Progenitor cell of endocrine pancreas (in vitro differentiated cells): ENCODE data around the gene PLCB4. TPM values are rescaled to one million over a fixed set of nuclear protein-coding genes. Genes with fewer than 3 reads are reported as not detected.

Source experiments
- DNase-seq: peaks from one replicate; pipeline ENCODE4 v3.0.0; 2021; ENCODE audit warnings: low spot score; ENCODE audit not compliant: unreplicated experiment
- H3K27ac Mint-ChIP-seq: 2 replicates; pipeline ENCODE4 v1.8.0; 2021; ENCODE audit warnings: mild to moderate bottlenecking, moderate library complexity, mixed read lengths
- H3K27me3 Mint-ChIP-seq: 2 replicates; pipeline ENCODE4 v1.8.0; 2021; ENCODE audit warnings: mixed read lengths
- H3K36me3 Mint-ChIP-seq: 2 replicates; pipeline ENCODE4 v1.8.0; 2022; ENCODE audit warnings: mixed read lengths; ENCODE audit not compliant: insufficient read depth
- H3K4me1 Mint-ChIP-seq: 2 replicates; pipeline ENCODE4 v1.8.0; 2021; ENCODE audit warnings: low read depth, mixed read lengths
- H3K4me3 Mint-ChIP-seq: 2 replicates; pipeline ENCODE4 v1.8.0; 2021; ENCODE audit warnings: low read depth, mild to moderate bottlenecking, moderate library complexity, mixed read lengths
- H3K9me3 Mint-ChIP-seq: 2 replicates; pipeline ENCODE4 v1.8.0; 2021; ENCODE audit warnings: low read depth, mixed read lengths
- CTCF ChIP-seq: fragments of 200-600 bp; sonication (generic); IDR thresholded peaks from one replicate; pipeline ENCODE4 v1.5.0; 2021; ENCODE audit warnings: antibody characterized with exemption, mild to moderate bottlenecking; ENCODE audit not compliant: unreplicated experiment
- total RNA-seq: library from RNA; stranded (reverse); gene quantifications from 2 replicates; pipeline ENCODE4 v1.2.1, GENCODE V29; 2021

The PLCB4 gene
- total RNA-seq, 1 donor from 2014 or later, result 17.2 TPM

GRCh38 chr20:9368893-9369292, 300.0 kb downstream of the PLCB4 start:
- H3K36me3 Mint-ChIP-seq, result peaks cover 1% of the 10 kb centered on the region
- H3K9me3 Mint-ChIP-seq, result no peaks in the 10 kb centered on the region
- no peak overlapping the region for H3K4me3 Mint-ChIP-seq
- no peak overlapping the region for H3K27ac Mint-ChIP-seq
- no peaks in the 10 kb centered on the region for H3K4me1 Mint-ChIP-seq
- TF ChIP-seq CTCF, result no peak
- no peaks in the 10 kb centered on the region for H3K27me3 Mint-ChIP-seq
- DNase-seq, result no peak

DNA sequence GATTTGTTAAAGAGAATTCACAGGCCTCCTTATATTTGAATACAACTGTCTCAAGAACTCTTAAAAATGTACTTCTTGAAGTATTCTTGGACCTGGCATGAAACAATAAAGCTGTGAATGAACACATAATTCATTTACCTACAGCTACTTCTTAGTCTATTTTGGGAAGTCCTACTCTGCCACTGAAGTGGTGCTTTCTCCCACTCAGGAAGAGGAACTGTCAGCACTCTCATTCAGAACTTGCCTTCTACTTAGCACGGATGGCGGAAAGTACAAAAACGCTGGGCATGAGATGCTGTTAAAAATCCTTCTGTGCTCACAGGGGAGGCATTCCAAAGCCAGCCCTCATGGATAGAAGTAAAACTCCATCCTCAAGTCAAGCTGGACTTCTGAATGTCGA, 300.7 kb downstream of the PLCB4 start:
- no peak overlapping the region for H3K4me3 Mint-ChIP-seq

DNA sequence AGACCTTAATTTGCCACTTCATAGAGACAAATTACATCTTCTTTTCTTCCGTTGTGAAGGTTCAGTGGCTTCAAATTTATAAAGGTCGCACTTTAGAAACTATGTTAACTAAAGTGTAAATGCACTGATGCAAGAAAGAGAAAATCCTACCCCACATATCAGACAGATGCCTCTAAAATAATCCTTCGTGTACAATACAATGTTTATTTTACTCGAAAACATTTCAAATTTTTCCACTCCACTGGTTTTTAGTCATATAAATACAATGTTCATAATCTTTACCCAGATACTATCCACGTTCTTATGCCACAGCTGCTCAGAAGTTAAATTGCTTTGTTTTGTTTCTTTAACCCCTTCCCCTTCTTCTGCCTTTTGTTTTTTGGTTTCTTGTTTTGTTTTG, 305.2 kb downstream of the PLCB4 start:
- Mint-ChIP-seq H3K4me1 (peaks cover 2% of the 10 kb centered on the region), H3K4me3 (no peak overlapping the region), H3K27ac (no peak overlapping the region), H3K9me3 (no peaks in the 10 kb centered on the region), H3K27me3 (no peaks in the 10 kb centered on the region), H3K36me3 (no peaks in the 10 kb centered on the region)
- no peak for DNase-seq
- TF ChIP-seq CTCF, result no peak

More for the DNA sequence above, 300.7 kb downstream of the PLCB4 start:
- no peak for TF ChIP-seq CTCF
- Mint-ChIP-seq H3K36me3 (peaks cover 1% of the 10 kb centered on the region), H3K4me1 (no peaks in the 10 kb centered on the region), H3K9me3 (no peaks in the 10 kb centered on the region), H3K27me3 (no peaks in the 10 kb centered on the region), H3K27ac (no peak overlapping the region)
- DNase-seq, result no peak

DNA sequence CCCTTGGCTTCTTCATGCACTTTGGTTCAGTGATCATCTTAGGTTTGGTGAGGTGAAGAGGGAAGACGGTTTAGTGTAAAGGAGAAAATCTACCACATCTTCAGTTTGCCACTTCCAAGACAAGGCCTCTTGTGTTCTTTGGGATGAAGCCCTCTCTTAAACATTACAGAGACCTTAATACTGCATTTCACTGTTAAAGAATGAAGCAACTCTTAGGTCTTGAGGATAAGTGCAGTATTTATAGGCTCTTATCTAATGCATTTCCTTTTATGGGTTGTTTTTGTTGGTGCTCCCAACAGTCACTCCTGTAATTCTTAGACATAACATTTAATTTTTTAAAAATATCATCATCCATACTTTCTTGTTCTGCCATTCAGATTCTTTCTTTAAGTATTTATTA, 305.6 kb downstream of the PLCB4 start:
- H3K4me1 Mint-ChIP-seq, result peaks cover 2% of the 10 kb centered on the region
- DNase-seq, result no peak
- H3K36me3 Mint-ChIP-seq, result no peaks in the 10 kb centered on the region
- TF ChIP-seq CTCF, result no peak
- H3K27me3 Mint-ChIP-seq, result no peaks in the 10 kb centered on the region
- no peak overlapping the region for H3K4me3 Mint-ChIP-seq
- no peaks in the 10 kb centered on the region for H3K9me3 Mint-ChIP-seq
- no peak overlapping the region for H3K27ac Mint-ChIP-seq

- Mint-ChIP-seq H3K27me3 (no peaks in the 10 kb centered on the region), H3K9me3 (no peaks in the 10 kb centered on the region), H3K4me1 (peaks cover 2% of the 10 kb centered on the region), H3K36me3 (no peaks in the 10 kb centered on the region), H3K4me3 (no peak overlapping the region), H3K27ac (no peak overlapping the region)
- TF ChIP-seq CTCF, result no peak
- no peak for DNase-seq
Observed at GRCh38 chr20:9375221-9375681, 306.4 kb downstream of the PLCB4 start.
